ENCODE measurements around the gene OPTN.

- TF ChIP-seq, protein P1, sequence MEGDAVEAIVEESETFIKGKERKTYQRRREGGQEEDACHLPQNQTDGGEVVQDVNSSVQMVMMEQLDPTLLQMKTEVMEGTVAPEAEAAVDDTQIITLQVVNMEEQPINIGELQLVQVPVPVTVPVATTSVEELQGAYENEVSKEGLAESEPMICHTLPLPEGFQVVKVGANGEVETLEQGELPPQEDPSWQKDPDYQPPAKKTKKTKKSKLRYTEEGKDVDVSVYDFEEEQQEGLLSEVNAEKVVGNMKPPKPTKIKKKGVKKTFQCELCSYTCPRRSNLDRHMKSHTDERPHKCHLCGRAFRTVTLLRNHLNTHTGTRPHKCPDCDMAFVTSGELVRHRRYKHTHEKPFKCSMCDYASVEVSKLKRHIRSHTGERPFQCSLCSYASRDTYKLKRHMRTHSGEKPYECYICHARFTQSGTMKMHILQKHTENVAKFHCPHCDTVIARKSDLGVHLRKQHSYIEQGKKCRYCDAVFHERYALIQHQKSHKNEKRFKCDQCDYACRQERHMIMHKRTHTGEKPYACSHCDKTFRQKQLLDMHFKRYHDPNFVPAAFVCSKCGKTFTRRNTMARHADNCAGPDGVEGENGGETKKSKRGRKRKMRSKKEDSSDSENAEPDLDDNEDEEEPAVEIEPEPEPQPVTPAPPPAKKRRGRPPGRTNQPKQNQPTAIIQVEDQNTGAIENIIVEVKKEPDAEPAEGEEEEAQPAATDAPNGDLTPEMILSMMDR (IDR thresholded peaks at IDR 0.05): no peak
- TF ChIP-seq POLR2A (IDR thresholded peaks at IDR 0.05): no peak
These were observed 87.2 kb downstream of the OPTN start for GRCh38 chr10:13187135-13187534.
